HG03432 (cell line): ENCODE results near the gene FBXO48.
A peak's percentile ranks its signal among the peaks of the same experiment; 100 is the strongest.

Experiments
- ATAC-seq: cut with Tn5 transposase; IDR thresholded peaks from one replicate; pipeline ENCODE4 v1.9.1; 2021; ENCODE audit warnings: mild to moderate bottlenecking, moderate library complexity; ENCODE audit not compliant: unreplicated experiment

FBXO48 gene

GRCh38 chr2:68438455-68439303 lies 28.4 kb downstream of the FBXO48 start:
- ATAC-seq: no peak

- ATAC-seq: no peak
Observed at GRCh38 chr2:68436270-68436669, 30.8 kb downstream of the FBXO48 start.

DNA sequence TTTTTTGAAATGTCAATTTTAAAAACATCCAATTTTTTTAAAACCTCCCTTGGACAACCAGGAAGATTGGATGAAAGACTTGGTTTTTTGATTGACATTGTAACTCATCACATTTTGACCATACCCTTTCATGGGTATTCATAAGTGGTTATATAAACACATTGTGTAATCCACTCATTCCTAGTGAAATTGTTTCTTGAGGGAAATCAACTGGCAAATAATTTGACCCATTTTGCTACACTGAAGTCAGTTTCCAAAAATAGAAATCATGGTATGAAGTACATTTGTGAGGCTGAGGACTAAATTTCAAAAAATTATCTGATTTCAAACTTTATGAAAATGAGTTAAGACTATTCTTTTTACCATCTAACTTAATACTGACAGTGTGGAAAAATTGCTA lies 31.5 kb downstream of the FBXO48 start:
- no peak for ATAC-seq

- peak; percentile 43 for ATAC-seq
Observed at GRCh38 chr2:68434981-68435380, 32.1 kb downstream of the FBXO48 start.

DNA sequence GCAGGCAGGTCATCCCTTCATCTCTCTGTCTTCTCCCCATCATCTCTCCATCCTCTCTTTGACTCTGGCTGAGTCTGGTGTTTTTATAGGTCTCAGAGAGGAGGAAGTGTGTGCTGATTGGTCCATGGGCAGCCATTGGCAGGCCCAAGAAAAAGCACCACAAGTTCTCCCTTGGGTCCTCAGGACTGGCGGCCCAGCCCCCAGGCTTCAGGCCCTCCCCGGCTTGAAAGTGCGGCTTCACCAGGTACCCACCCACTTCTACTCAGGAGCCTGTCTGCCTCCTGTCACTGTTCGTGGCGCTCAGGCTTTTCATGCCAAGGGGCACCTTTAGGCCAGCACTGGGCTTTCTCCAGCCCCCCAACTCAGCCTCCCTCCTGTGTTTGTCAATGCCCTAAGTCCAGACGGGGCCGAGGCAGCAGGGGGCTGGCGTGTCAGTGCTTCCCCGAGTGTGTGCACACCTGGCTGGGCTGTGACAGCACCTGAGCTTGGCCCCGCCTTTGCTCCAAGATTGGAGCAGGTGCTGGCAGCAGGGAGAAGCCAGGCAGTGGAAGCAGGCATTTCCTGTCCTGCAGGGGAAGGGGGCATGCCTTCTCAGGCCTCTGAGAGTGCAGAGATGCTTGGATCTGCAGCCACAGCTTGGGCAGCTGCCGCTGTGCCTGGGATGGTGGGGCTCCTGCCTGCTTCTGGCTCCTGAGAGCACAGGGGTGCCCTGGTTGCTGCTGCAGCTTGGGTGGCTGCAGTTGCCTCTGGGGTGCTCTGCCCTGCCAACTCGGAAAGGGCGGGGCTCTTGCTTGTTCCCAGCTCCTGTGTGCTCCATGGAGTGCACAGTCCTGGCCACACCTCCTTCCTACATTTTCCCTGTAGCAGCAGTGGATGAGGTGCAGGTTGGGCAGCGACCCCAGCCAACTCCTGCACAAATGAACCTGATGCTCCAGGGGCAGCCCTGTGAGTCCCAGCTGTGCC lies 34.1 kb downstream of the FBXO48 start:
- no peak for ATAC-seq

DNA sequence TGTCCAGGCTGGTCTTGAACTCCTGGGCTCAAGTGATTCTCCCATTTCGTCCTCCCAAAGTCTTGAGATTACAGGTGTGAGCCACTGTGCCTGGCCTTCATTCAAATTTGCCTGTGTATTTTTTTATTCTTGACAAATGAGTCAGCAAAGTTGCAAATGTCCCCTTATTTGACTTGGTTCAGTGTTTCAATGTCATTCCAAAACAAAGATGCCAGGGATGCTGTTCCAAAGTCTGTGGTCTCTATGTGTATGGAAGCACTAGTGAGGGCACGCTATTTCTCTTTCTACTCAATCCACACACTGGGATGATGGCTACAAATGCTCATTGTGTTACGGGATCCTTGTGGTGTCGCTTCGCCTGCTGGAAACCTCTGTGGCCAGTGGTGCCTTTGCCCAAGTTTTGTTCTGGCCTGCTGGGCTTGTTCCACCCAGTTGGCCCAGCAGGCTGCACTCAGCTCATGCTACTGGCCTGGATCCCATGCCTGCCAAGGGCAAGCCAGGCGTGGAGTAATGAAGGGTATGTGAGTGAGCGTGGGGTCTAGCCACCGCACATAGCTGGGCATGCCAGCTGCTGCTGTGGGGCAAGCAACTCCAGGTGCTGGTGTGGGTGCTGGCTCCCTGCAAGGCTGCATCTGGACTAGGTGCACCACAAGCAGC lies 35.6 kb downstream of the FBXO48 start:
- ATAC-seq: no peak

GRCh38 chr2:68429311-68429826 lies 37.7 kb downstream of the FBXO48 start:
- ATAC-seq: no peak

GRCh38 chr2:68428746-68429145 lies 38.3 kb downstream of the FBXO48 start:
- ATAC-seq: no peak

- ATAC-seq: no peak
Observed at GRCh38 chr2:68428126-68428525, 39.0 kb downstream of the FBXO48 start.

- peak; percentile 32 for ATAC-seq
Observed at GRCh38 chr2:68426848-68427579, 40.1 kb downstream of the FBXO48 start.

DNA sequence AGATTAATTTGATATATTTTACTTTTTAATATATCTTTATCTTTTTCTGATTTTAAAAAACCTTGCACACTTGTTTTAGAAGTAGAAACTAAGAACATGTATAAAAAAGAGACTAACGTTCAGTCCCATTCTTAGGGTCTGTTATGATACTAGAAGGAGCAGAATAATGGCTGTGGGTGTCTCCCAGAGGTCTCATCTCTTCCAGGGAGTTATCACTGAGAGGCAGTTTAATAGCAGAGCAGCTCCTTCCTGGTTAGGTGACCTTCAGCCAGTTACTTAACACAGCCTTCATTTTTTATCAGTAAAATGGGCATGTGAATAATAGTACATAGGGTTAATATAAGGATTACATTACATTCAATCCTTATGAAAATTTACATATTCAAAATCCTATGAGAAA lies 40.6 kb downstream of the FBXO48 start:
- ATAC-seq: no peak

- no peak for ATAC-seq
Observed at GRCh38 chr2:68425503-68425902, 41.6 kb downstream of the FBXO48 start.

DNA sequence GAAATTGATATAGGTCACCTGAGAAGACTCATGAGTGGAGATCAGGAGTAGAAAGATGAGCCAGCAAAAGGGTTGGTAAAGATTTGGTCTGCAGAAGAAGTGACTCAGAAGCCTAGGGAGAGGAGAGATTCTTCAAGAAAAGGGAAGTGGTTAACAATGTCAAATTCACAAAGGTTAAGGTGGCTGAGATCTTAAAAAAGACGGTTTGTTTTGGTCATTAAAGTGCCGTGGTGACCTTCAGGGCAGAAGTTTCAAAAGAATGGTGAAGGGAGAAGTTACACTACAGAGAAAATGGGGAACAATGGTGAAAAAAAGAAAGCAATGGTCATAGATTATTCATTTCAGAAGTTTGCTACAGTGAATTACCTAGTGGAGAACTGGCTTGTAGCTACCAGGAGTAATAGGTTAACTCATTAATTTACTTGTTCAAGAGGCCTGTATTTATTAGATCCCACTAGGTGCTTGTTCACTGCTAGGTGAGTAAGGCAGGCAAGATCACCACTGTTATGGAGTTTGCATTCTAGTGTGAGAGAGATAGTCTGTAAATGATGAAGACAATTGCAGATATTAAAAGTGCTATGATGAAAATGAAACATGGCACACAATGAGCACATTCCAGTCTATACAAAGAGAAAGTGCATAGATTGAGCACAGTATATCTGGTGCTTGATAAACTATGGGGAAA lies 43.0 kb downstream of the FBXO48 start:
- ATAC-seq: peak; percentile 87

DNA sequence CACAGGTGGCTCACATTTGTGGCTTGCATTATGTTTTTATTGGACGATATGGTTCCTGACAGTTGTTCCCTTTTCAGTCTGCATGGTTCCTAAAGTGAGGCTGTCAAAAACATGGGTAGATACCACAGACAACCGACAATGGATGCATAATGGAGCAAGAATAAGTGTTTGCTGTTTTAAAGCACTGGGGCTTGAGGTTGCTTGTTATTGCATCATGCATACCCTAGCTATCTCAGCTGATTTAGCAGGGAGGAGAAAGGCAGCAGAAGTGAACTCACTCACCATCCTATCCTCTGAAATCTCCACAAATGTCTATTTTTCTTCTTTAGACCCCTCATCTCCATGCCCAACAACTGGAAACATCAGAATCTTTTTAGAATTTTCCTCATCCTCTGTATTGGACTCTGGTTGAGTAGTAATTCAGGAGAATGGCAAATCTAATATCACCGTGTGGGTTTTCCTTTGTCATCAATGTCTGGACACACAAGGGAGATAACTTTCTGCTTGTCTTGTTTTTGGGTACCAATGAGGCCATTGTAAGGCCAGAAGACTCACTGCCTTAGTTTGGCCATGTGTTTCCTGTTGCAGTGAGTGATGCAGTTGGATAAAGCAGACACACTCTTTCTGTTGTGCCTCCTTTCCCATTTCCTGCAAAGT lies 46.7 kb downstream of the FBXO48 start:
- no peak for ATAC-seq

- peak; percentile 59 for ATAC-seq
Observed at GRCh38 chr2:68418855-68419254, 48.2 kb downstream of the FBXO48 start.

GRCh38 chr2:68418419-68418818 lies 48.7 kb downstream of the FBXO48 start:
- no peak for ATAC-seq

GRCh38 chr2:68417926-68418325 lies 49.2 kb downstream of the FBXO48 start:
- ATAC-seq: no peak

DNA sequence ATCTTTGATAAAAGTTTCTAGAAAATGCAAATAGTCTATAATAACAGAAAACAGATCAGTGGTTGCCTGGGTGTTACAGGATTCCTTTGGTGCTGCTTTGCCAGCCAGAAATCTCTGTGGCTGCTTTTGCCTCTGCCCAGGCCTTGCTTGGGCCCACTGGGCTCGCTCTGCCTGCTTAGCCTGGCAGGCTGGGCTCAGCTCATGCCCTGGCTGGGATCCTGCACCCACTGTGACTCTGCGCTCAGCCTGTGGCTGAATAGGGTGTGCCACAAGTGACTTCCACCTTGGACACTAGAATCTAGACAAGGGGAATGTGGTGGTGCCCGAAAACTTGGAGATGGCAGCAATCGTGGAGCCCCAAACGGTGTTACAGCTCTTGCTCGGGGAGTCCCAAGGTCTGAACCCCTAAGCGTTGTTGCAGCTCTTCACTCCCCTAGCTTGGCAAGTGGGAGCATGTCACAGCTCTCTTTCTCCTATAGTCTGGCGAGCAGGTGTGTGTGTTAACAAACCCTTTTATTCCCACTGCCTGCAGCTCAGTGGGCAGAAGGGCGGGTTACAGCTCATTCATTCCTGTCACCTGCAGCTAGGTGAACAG lies 50.9 kb downstream of the FBXO48 start:
- no peak for ATAC-seq

DNA sequence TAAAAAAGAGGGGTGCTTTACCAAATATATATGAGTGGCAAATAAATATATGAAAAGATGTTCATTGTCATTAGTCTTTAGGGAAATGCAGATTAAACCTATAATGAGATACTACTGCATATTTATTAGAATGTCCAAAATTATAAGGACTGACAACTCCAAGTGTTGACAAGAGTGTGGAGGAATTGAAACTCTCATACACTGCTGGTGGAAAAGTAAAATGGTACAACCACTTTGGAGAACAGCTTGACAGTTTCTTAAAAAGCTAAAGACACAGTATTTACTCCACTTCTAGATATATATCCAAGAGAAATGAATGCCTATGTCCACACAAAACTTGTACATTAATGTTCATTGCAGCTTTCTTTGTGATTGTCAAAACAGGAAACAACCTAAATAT lies 51.6 kb downstream of the FBXO48 start:
- no peak for ATAC-seq
